GM15510 (cell line): ENCODE results near the gene GRIN2D.

Experiments
- POLR2A ChIP-seq: IDR thresholded peaks from 3 replicates; pipeline ENCODE4 v1.6.1; 2011; ENCODE audit warnings: borderline replicate concordance; ENCODE audit not compliant: insufficient read length; ENCODE audit errors: extremely low read depth

Gene GRIN2D

DNA sequence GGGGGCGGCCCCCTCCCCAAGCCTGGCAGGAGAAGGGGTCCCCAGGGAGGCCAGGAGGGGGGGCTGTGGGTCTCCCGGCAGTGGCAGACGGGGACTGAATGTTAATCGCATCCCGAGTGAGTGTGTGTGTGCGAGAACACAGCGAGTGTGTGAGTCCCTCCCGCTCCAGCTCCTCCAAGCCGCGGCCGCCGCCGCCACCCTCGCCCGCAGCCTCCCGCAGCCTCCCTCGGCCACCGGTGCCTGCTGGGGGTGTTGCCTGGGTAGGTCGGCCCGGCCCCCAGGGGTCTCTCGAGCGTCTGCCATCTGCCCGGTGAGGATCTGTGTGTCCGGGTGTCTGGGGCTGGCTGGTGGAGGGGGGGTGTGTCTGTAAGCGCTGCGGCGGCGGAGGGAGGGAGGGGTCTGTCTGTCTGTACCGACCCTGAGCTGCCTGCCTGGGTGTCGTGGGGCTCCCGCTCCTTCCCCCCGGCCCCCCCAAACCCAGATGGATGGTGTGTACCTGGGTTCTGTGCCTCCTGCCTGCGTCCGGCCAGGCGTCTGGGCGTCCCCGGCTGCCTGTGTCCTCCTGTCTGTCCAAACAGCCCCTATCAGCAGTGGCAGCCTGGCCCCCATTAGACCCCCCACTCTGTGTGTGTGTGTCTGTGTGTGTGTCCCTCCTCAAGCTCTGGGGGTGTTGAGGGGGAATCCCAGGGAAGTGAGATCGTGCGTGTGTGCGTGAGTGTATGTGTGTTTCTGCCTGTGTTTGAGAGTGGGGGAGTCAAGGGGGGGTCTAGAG is at the start of gene GRIN2D:
GRIN2D (plus strand) TSS at position 110 of the 772 bp plus-strand sequence. CDS start 4,725 bp downstream, outside the sequence.
- TF ChIP-seq POLR2A: no peak

DNA sequence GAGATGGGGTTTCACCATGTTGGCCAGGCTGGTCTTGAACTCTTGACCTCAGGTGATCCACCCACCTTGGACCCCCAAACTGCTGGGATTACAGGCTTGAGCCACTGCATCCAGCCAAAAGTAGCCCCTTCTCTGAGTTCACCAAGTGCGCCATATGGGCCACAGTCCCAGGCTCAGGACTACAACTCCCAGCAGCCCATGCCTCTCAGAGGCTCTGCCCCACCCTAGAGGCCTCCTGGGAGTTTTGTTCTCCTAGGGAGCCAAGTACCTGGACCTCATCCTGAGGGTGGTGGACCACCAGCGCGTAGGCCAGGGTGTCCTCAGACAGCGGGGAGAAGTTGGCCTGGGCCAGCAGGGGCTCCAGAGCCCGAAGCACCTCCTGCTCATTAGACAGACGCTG is 48.6 kb upstream of the GRIN2D start:
- TF ChIP-seq POLR2A: no peak

DNA sequence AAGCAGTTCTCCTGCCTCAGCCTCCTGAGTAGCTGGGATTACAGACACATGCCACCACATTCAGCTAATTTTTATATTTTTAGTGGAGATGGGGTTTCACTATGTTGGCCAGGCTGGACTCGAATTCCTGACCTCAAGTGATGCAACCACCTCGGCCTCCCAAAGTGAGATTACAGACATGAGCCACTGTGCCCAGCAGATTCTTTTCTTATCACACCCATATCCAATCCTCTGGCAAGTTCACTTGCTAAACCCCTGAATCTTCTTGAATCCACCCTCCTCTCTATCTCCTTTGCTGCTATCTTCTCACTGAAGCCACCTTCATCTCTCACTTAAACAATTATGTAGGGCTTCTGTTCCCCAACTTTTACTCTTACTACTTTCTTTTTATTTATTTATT is 47.3 kb upstream of the GRIN2D start:
- TF ChIP-seq POLR2A: no peak

DNA sequence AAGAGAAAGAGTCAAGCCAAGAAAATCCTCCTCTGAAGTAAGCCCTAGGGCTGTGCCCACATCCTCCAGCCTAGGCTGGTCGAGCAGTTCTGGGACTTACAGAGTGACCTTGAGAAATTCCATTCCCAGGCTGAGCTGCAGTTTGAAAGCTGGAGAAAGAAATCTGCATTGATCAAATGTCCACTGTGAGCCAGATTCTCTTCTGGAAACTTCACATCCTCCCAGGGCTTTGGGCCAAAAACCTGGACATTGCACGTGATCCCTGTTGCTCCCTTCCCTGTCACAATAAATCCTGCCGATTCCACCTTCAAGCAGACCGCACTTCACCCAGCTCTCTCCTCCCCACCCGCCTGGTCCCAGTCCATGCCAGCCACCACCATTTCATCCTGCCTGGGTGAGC is 45.4 kb upstream of the GRIN2D start:
- no peak for TF ChIP-seq POLR2A

DNA sequence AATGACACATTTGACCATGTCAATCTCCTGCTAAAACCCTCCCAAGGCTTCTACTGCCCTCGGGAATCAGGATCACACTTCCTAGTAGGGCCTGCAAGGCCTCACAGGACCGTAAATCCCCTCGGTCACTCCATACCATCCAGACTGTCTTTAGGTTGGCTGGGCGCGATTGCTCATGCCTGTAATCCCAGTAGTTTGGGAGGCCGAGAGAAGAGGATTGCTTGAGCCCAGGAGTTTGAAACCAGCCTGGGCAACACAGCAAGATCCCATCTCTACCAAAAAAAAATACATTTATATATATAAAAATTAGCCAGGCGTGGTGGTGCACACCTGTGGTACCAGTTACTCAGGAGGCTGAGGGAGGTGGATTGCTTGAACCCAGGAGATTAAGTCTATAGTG is 44.7 kb upstream of the GRIN2D start:
- TF ChIP-seq POLR2A: no peak

DNA sequence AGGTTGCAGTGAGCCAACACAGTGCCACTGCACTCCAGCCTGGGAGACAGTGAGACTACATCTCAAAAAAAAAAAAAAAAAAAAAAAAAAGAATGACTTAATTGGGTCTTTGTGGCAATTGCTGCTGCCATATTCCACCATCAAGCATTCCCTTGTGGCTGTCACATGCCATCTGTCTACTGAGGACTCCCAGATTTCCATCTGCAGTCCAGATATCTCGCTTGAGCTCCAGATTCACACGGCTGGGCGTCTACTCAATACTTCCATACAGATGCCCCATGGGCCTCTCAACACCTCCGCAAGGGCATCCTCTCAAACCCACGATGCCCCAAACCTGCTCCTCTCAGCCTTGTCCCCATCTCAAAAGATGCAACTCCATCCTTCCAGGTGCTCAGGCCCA is 42.6 kb upstream of the GRIN2D start:
- no peak for TF ChIP-seq POLR2A

DNA sequence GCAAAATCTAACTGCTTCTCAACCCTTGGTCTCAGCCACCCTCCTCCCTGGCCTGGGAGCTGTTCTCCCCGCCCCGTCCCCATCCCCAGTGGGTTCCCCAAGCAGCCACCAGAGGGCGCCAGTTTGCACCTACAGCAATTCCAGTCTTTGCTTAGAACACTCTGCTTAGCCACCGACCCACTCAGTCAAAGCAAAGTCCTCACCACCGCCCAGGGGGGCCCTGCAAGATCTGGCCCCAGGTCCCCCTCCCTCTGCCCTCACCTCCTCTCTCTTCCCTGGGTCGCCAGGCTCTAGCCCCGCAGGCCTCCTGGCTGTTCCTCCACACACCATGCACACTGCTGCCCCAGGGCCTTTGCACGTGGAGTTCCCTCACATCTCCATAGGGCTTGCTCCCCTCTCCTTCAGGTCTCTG is 42.1 kb upstream of the GRIN2D start:
- no peak for TF ChIP-seq POLR2A

DNA sequence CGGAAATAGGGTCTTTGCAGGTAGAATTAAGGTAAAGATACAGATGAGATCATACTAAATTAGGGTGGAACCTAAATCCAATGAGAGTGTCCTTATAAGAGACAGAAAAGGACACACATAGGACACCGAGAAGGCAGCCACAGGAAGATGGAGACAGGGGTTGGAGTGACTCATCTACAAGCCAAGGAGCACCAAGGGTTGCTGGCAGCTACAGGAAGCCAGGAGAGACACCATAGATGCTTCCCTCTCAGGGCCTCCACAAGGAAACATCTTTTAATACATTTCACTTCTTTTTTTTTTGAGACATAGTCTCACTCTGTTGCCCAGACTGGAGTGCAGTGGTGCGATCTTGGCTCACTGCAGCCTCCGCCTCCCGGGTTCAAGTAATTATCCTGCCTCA is 39.8 kb upstream of the GRIN2D start:
- TF ChIP-seq POLR2A: no peak

DNA sequence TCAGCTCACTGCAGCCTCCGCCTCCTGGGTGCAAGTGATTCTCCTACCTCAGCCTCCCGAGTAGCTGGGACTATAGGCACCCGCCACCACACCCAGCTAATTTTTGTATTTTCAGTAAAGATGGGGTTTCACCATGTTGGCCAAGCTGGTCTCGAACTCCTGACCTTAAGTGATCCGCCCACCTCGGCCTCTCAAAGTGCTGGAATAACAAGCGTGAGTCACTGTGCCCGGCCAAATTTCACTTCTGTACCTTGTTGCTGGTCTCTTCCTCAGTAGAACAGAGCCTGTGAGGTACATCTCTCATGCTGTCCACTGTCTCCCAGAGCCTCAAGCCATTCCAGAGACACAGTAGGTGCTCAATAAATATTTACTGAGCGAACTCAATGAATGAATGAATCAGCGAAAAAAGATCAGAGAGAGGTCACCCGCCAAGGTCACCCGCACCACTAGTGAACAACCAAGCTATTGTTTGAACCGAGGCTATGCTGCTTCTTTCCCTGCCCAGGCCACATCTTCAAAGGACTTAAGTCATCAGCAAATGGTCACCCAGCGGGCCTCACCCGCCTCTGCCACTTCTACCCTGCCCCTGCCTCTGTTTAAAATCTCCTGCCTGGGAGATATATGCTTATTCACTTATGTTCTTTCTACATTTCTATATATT is 39.0 kb upstream of the GRIN2D start:
- no peak for TF ChIP-seq POLR2A

DNA sequence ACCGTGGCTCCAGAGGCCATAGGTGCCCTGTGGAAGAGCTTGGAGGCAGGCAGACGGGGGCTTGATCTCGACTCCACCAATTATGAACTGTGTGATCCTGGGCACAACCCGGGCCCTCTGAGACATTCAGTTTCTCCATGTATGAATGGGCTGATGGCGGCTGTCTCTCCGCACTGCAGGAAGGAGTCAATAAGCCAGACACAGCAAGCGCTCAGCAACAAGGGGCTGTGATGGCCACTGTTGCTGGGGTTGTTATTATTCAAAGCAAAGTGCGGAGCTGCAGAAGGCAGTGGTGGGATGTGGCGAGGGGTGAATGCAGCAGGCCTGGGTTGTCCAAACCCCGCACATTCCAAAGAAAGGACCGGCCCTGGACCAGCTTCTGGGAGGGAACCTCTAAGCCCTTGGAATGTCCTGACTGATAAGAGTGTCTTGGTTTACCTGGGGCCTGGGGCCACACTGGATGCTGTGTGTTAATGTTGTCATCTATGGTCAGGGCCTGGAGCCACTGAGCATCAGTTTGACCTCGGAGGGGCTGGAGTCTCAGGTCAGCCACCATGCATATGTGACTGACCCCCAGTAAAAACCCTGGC is 38.0 kb upstream of the GRIN2D start:
- TF ChIP-seq POLR2A: no peak

DNA sequence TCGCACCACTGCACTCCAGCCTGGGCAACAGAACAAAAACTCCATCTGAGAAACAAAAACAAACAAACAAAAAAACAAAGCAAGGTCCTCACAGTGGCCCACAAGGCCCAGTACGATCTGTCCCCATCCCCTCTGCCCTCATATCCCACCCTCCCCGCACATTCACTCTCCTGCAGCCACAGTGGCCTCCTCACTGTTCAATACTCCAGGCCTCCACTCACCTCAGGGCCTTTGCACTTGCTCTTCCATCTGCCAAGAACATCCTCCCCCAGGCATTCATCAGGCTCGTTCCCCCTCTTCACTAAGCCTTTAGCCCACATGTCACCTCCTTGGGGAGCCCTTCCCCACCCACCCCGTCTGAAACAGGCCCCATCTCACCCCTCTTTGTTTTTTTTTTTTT is 34.3 kb upstream of the GRIN2D start:
- TF ChIP-seq POLR2A: no peak

DNA sequence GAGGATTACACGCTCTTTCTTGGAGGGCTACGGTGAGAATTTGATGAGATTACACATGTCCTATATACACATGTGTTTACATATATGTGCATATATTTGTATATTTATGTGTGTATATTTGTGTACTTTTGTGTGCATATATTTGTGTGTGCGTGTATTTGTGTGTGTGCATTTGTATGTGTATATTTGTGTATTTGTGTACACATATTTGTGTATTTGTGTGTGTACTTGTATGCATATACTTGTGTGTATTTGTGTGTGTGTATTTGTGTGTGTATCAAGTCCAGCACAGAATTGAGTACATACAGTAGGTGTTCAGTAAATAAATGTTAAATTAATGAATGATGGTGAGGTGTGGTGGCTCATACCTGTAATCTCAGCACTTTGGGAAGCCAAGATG is 31.6 kb upstream of the GRIN2D start:
- TF ChIP-seq POLR2A: no peak

DNA sequence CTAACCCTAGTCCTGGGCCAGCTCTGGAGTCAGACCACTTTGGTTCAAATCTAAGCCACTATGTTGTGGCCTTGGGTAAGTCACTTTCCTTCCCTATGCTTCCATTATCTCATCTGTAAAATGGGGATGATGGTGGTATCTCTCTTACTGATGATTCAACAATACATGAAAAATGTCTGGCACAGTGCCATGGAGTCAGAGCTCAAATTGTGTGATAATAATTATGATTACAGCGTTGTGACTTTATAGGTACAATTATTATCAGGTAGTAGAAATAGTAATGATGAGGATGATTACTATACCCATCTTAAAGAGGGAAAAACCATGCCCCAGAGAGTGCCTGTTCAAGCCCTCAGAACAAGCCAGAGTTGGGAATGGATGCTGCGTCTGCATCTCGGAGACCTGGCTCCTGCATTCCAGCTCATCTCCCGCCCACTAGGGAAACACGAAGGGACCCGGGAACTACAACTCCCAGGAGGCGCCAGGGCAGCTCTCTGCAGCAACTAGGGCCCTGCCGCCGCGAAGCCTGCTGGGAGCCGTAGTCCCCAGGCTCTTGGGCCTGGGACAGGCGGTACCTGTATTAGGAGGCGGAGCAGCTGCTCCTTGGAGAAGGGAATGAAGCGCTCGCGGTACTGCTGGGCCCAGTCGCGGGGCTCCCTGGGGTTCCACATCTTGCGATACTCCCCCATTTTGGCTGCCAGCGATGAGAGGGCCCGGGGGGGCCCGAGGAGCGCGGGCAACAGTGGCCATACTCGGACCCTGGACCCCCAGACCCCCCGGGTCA is 30.6 kb upstream of the GRIN2D start:
- peak; percentile 41 for TF ChIP-seq POLR2A

DNA sequence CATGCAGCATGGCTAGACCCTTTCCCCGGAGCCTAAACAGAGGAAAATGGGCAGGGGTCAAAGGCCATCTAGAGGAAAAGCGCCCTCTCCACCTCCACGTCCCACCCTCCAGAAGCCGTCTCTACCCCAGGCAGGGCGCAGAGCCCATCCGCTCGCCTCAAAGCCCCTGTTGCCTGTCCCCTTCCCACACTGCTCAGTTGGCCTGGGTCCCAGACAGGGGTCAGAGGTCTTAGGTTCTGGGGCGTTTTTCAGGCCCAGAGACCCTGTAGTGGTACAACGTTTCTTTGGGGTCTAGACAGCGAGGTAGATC is 30.0 kb upstream of the GRIN2D start:
- no peak for TF ChIP-seq POLR2A
